GM18858 (cell line): Measurements from ENCODE around the gene LPAR1.

Source experiments
- ATAC-seq: cut with Tn5 transposase; IDR thresholded peaks from one replicate; pipeline ENCODE4 v1.9.1; 2021; ENCODE audit not compliant: unreplicated experiment

Gene LPAR1

DNA sequence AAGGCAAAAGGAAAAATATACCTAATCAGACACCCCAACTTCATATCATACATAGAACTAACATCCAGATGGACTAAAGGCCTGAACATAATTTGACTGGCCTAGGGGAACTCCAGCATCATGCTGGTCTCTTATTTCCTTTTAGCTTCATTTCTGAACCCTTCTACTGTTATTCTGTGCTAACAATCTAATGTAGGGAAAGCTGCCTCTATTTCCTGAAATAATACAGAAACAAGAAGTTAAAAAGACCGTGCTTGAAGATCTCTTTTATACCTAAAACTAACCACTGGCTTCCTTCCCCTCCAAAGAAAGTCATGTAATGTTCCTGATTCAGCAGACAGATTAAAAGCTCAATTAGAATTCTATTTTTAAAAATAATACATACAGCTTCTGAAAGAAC lies 36.7 kb downstream of the LPAR1 start:
- ATAC-seq: no peak

- no peak for ATAC-seq
These were observed 38.1 kb downstream of the LPAR1 start for GRCh38 chr9:111000202-111000601.

GRCh38 chr9:110999379-110999778 lies 38.9 kb downstream of the LPAR1 start:
- ATAC-seq: no peak

DNA sequence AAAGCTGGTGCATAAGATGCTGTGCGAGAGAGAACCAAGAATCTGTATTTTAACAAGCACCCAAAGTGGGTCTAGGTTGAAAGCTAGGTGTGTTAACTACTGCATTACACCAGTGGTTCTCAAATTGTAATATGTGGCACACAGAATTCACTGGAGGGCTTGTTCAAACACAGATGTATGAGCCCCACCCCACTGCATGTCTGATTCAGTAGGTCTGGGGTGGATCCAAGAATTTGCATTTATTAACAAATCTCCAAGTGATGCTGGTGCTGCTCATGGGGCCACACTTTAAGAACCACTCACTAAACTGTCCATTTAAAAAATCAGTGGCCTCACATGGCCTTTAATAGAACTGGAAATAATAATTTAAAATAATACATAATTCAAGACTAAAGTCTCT lies 40.4 kb downstream of the LPAR1 start:
- ATAC-seq: no peak

- no peak for ATAC-seq
These were observed 41.6 kb downstream of the LPAR1 start for GRCh38 chr9:110996436-110997220.

GRCh38 chr9:110995420-110996340 lies 42.6 kb downstream of the LPAR1 start:
- no peak for ATAC-seq

DNA sequence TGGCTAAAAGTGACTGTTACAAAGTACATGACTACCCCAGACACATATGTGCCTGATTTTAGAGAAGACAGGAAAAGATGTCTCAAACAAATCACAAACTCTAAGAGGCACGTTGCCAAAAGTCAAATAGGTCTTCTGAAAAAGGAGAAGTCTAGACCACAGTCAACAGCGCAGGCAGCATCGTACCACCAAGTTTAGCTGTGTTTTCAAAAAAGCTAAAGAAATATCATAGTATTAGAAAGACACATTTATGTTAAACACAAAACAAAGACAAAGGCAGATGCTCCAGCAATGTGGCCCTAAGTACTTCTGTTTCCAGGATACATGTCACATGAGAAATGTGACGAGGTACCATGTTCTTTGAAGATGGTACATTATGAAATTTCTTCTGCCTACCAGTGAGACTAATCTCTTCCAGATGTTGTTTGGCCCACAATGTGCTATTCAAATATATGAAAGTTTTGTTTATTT lies 43.5 kb downstream of the LPAR1 start:
- ATAC-seq: no peak

DNA sequence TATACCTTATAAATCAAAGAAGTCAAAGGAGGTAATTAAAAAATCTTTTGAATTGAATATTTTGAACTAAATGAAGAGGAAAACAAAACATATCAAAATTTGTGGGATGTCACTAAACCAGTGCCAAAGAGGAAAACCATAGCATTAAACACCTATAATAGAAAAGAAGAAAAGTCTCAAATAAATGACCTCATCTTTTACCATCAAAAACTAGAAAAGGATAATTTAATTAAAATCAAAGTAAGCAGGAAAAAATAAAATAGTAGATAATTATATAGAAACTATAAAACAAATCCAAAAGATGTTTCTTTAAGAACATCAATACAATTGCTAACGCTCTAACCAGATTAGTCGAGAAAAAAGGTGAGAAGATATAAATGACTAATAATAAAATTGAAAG lies 47.8 kb downstream of the LPAR1 start:
- no peak for ATAC-seq

GRCh38 chr9:110986529-110986928 lies 51.7 kb downstream of the LPAR1 start:
- no peak for ATAC-seq

DNA sequence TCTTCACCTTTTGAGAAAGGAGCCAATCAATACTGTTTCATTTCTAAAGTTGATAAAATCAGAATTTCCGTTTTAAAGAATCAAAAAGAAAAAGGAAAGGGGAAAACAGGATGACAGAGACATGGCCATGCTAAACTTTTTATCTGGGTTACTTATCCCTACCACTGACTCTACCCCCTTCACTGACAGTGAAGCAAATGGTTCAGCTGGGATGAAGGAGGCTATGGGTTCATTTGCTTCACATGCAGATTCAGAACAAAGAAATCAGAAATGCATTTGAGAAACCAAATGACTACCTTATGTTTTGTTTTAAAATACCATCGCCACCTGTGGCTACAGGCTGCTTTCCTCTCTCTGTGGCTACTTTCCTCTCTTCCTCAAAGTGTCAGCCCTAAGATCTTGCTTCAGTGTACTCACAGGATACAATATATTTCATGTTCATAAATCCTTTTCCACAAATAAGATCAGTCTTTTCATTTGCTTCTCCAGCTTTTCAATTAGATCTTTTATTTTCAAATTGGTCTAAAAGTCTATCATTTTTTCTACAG lies 53.3 kb downstream of the LPAR1 start:
- no peak for ATAC-seq

- no peak for ATAC-seq
These were observed 58.0 kb downstream of the LPAR1 start for GRCh38 chr9:110980261-110980660.

- no peak for ATAC-seq
These were observed 58.6 kb downstream of the LPAR1 start for GRCh38 chr9:110979636-110980035.

DNA sequence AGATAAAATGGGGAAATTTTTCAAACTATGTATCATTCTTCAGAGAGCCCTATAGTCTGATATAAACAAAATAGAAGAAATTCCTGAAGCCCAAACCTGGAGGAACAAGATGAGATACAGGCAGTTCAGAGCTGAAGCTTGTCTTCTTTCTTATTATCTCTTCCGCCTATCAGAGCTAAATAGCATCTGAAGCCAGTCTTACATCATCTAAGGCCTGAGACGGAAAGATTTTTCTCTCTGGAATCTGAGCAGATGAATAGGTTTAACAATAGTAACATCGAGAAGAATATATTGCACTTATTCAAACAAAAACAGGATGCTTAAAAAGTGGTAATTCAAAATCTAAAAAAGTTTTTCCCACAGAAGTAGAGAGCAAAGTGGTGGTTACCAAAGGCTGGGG lies 59.8 kb downstream of the LPAR1 start:
- no peak for ATAC-seq

DNA sequence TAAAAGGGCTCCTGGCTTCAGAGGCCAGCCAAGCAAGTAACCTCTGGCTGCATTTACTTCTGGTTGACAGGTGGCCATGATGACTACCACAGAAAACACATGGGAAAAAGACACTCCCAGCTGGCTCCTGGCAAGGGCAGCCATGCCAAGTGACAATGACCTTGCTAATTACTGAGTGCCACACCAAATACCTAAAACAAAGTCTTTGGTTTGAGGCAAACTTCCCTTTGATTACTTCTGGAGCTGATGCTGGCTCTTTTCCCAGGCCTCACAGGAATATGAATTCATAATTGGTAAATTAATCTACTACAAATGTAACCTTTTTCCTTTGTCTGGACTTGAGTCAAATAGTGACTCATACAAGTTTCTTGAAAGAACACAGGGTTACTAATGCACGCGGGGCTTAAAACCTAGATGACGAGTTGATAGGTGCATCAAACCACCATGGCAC lies 61.0 kb downstream of the LPAR1 start:
- no peak for ATAC-seq

- no peak for ATAC-seq
These were observed 62.3 kb downstream of the LPAR1 start for GRCh38 chr9:110975969-110976368.

DNA sequence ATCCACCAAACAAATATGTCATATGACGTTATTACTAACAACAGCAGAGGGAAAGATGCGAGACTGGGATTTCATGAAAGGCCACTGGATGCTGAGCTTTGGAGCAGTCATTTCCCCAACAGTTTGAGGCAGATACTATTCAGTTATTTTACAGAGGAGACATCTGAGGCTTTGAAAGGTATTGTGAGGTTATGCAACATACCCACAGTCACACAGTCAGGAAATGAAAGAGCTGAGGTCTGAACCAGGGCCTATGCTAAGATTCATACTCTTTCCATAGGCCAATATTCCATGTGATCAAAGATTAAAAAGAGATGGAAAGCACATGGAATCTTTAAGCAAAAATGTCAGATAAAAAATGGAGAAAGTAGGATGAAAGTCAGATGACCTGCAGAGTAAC lies 63.0 kb downstream of the LPAR1 start:
- no peak for ATAC-seq

DNA sequence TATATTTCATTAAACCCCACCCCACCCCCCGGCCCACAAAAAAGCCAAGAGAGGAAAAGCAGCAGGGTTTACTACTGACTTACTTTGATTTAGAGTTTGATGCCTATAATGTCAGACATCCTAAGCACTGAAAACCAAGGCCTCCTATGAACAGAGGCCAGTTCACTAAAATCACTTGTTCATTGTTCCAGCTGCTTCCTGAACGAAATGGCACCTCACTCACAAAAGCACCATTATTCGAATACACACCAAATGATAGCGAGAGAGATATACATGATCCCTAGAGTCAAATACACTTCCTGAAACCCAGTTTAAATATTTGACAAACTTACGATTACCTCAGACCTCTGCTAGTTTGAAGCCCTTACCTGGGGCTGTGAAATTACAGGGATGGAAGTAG lies 66.6 kb downstream of the LPAR1 start:
- no peak for ATAC-seq

DNA sequence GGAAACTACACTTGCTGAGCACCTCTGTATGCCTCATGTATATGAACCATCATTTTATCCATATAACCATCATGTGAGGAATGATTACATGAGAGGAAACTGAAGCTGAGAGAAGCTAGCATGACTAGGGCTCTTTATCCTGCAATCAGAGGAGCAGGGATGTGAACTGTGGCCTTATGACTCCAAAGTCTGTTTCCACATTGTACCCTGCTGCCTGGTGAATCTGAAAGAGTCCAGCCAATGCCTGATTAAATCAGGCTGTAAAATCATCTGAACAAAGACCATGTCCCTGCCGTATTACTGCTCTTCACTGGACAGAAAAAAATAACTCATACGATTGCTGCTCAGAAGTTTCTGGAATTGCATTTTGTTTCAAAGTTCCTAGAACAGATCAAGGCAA lies 67.0 kb downstream of the LPAR1 start:
- ATAC-seq: no peak

DNA sequence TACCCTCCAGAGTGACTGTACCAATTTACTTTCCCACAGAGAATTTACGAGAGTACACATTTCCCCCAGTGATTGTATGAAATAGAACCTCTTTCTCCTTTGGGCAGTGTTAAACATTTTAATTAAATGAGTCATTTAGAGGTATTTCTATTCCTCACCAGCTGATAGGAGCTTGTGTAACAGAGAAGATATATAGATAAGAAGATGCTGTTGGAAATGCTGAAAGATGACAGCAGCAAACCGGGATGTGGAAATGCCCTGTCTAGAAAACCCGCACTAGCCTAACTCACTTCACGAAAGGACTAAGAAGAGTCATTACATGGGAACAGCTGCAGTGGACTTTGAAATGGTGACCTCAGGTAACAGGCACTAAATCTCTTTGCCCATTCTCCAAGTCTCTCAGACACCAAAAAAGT lies 68.3 kb downstream of the LPAR1 start:
- ATAC-seq: no peak

DNA sequence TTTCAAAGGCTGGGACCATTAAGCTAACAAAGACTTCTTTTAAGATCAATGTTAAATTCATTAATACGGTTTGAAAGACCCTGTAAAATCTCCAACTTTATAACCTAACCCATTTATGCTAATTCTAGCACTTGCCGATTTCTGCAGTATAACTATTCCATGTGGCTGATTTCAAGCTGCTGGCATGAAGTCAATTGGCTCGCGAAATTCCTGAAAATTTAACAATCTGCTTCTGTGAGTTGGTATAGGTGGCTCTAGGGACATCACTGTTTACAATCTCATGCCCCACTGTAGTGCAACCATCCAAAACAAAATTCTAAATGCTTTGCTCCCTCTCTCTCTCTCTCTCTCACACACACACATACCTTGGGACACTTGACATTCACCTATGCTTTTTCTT lies 70.2 kb downstream of the LPAR1 start:
- ATAC-seq: no peak

DNA sequence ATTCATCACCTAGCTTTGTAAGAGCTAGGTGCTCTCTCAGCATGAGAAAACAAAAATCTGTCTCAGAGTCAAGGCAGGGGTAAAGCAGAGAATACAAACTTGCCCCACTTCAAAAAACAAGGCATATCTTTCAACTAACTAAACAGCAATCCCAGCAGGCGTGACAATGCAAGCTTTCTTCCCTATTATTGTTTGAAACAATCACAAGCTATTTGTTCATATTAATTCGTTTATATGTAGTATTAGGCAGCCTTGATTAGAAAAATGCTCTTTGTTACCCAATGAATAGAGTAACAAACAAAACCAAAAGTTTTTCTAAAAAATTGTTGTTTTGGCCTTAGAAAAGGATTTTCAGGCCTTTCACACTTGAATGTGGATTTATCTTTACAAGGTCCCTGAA lies 71.1 kb downstream of the LPAR1 start:
- no peak for ATAC-seq

DNA sequence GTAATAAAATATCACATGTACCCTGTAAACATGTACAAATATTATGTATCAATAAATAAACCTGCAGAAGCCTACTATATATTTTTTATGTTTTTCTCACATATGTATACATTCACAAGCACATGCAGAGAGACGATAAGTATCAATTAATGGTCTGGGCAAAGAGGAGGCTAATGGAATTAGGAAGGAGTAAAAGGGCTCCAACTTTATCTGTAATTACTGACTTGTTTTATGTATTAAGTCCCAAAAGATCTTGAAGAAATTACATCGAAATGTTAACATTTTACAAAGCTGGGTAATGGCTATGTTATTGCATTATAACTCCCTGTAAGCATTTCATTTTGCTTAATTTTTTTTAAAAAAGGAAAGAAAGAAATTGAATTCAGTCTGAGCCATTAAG lies 78.0 kb downstream of the LPAR1 start:
- no peak for ATAC-seq
